Panc1 (cell line): ENCODE data around the gene EYA2. TPM values are rescaled to one million over a fixed set of nuclear protein-coding genes. Genes with fewer than 3 reads are reported as not detected.

ENCODE experiments used
- ATAC-seq: fragments of 200-7000 bp; cut with Tn5 transposase; 2 replicates; pipeline ENCODE4 v1.9.1; 2020; ENCODE audit warnings: mild to moderate bottlenecking, moderate library complexity
- BruUV-seq: library from RNA; stranded (reverse); fragments of 400-500 nt; replicated peaks from 2 replicates; lab custom pipeline; 2021; lab: Mats Ljungman, UMichigan
- CTCF ChIA-PET: fragments of 300-600 bp; sonication (Branson Sonifier 250); formaldehyde crosslinking; loops from one replicate; lab custom pipeline; 2022; ENCODE audit warnings: antibody characterized with exemption; lab: Charles Lee
- POLR2A ChIA-PET: fragments of 300-600 bp; sonication (Branson Sonifier 250); formaldehyde crosslinking; loops from one replicate; lab custom pipeline; 2022; ENCODE audit warnings: antibody characterized with exemption; lab: Charles Lee
- DNase-seq: peaks from one replicate; pipeline ENCODE4 v3.0.0-alpha.2; 2010; ENCODE audit warnings: low read depth, low spot score
- H3K27ac ChIP-seq: 2 replicates; pipeline ENCODE4 v1.5.1; 2011; ENCODE audit warnings: mild to moderate bottlenecking, low read length, inconsistent platforms
- H3K27me3 ChIP-seq: fragments of 200-500 bp; sonication (Bioruptor generic); 2 replicates; pipeline ENCODE4 v1.6.0; 2014; ENCODE audit warnings: low read length, inconsistent platforms; ENCODE audit not compliant: control insufficient read depth, insufficient read depth
- H3K36me3 ChIP-seq: fragments of 200-500 bp; sonication (Bioruptor generic); 2 replicates; pipeline ENCODE4 v1.5.1; 2014; ENCODE audit warnings: inconsistent platforms, mild to moderate bottlenecking, low read length, moderate library complexity; ENCODE audit not compliant: control insufficient read depth, insufficient read depth
- H3K4me1 ChIP-seq: 2 replicates; pipeline ENCODE4 v1.5.1; 2011; ENCODE audit warnings: inconsistent platforms, mild to moderate bottlenecking, low read length, moderate library complexity; ENCODE audit not compliant: control insufficient read depth, insufficient read depth
- H3K4me3 ChIP-seq, 2 experiments: 2 replicates each; pipeline ENCODE4 v1.5.1; 2011 to 2012; ENCODE audit warnings: low read depth in 2 of 2, low read length in 2 of 2, mild to moderate bottlenecking in 2 of 2, inconsistent platforms in 1 of 2, moderate library complexity in 1 of 2
- H3K9me3 ChIP-seq: fragments of 200-500 bp; sonication (Bioruptor generic); 2 replicates; pipeline ENCODE4 v1.5.1; 2014; ENCODE audit warnings: low read depth, mild to moderate bottlenecking, inconsistent platforms, low read length, moderate library complexity; ENCODE audit not compliant: control insufficient read depth, insufficient read depth
- CTCF ChIP-seq: fragments of 450-650 bp; IDR thresholded peaks from 2 replicates; pipeline ENCODE4 v1.5.1; 2017; ENCODE audit warnings: mild to moderate bottlenecking
- POLR2AphosphoS5 ChIP-seq: IDR thresholded peaks from 2 replicates; pipeline ENCODE4 v1.6.1; 2012; ENCODE audit warnings: mild to moderate bottlenecking, low read depth, low read length, moderate library complexity
- REST ChIP-seq, 2 experiments: IDR thresholded peaks; 2 replicates each; pipeline ENCODE4 v1.6.1; 2011 to 2012; ENCODE audit warnings: low read depth in 2 of 2, control low read depth in 1 of 2, low read length in 1 of 2, mild to moderate bottlenecking in 1 of 2, moderate library complexity in 1 of 2; ENCODE audit not compliant: insufficient read depth in 1 of 2
- SIN3A ChIP-seq: IDR thresholded peaks from 2 replicates; pipeline ENCODE4 v1.6.1; 2012; ENCODE audit warnings: low read depth, mild to moderate bottlenecking, low read length, moderate library complexity, borderline replicate concordance; ENCODE audit not compliant: insufficient read depth
- TCF7L2 ChIP-seq: IDR thresholded peaks from 2 replicates; pipeline ENCODE4 v1.6.1; 2011; ENCODE audit warnings: mild to moderate bottlenecking, low read depth, low read length, inconsistent platforms
- in situ Hi-C: cut with HindIII; loops from 2 replicates; pipeline ENCODE4 v1.10.0; 2016; ENCODE audit warnings: low sequenced_read_pairs, low pct_unique_long_range_greater_than_20kb
- intact Hi-C: fragments of 100-400 bp; cut with micrococcal nuclease; formaldehyde crosslinking; loops from one replicate; pipeline ENCODE4 v1.10.0; 2022; ENCODE audit not compliant: unreplicated experiment
- total RNA-seq: library from RNA; stranded (reverse); gene quantifications from one replicate; pipeline ENCODE4 v1.2.1, GENCODE V29; 2021; ENCODE audit not compliant: unreplicated experiment

Gene EYA2
- total RNA-seq, 1 experiment from 2014 or later: 1.9 TPM

GRCh38 chr20:47031004-47031403 is 136.4 kb downstream of the EYA2 start:
- no peak for ATAC-seq
- DNase-seq: no peak
- ChIA-PET POLR2A (no interaction called here), CTCF (no interaction called here)
- H3K36me3 ChIP-seq: no peaks in the 10 kb centered on the region
- no peak for TF ChIP-seq CTCF
- TF ChIP-seq SIN3A: no peak
- TF ChIP-seq POLR2AphosphoS5: no peak
- no peak for TF ChIP-seq REST (IDR thresholded peaks at IDR 0.05; ENCODE audit: insufficient read depth in 1 of 2, low read depth in 2 of 2, low read length in 1 of 2)
- TF ChIP-seq TCF7L2: no peak
- in situ Hi-C loops: no loop called here
- no peaks in the 10 kb centered on the region for H3K27me3 ChIP-seq
- no peak overlapping the region for H3K27ac ChIP-seq
- intact Hi-C loops: no loop called here
- no peaks in the 10 kb centered on the region for H3K9me3 ChIP-seq
- BruUV-seq: no TSS peak
- no peak overlapping the region for H3K4me3 ChIP-seq
- H3K4me1 ChIP-seq: no peaks in the 10 kb centered on the region

GRCh38 chr20:47031821-47032220 is 137.2 kb downstream of the EYA2 start:
- ChIA-PET POLR2A (no interaction called here), CTCF (no interaction called here)
- Histone ChIP-seq H3K4me1 (no peaks in the 10 kb centered on the region), H3K9me3 (no peaks in the 10 kb centered on the region), H3K4me3 (no peak overlapping the region), H3K27ac (no peak overlapping the region), H3K36me3 (no peaks in the 10 kb centered on the region), H3K27me3 (no peaks in the 10 kb centered on the region)
- ATAC-seq: no peak
- DNase-seq: no peak
- intact Hi-C loops: no loop called here
- no peak for TF ChIP-seq CTCF
- TF ChIP-seq REST (IDR thresholded peaks at IDR 0.05; ENCODE audit: insufficient read depth in 1 of 2, low read depth in 2 of 2, low read length in 1 of 2): no peak
- TF ChIP-seq POLR2AphosphoS5: no peak
- TF ChIP-seq SIN3A: no peak
- no peak for TF ChIP-seq TCF7L2
- in situ Hi-C loops: no loop called here
- BruUV-seq: no TSS peak
